ENCODE data around the gene SH2D6. TPM values are rescaled to one million over a fixed set of nuclear protein-coding genes. Genes with fewer than 3 reads are reported as not detected.

Gene SH2D6
- total and polyA plus RNA-seq, 4 donors: 0.14 to 0.74 (median 0.53) TPM

GRCh38 chr2:85468096-85468703 is 49.7 kb downstream of the SH2D6 start:
- Histone ChIP-seq H3K9ac (ENCODE audit: insufficient read depth in 1 of 2, low read length in 2 of 2) (no peak overlapping the region), H3K27ac (ENCODE audit: low read depth in 1 of 2, low read length in 1 of 2) (no peak overlapping the region), H3K27me3 (ENCODE audit: control insufficient read depth in 3 of 3, insufficient read depth in 3 of 3, low read length in 2 of 3) (no peaks in the 10 kb centered on the region), H3K9me3 (ENCODE audit: control insufficient read depth in 4 of 4, insufficient read depth in 3 of 4, low read length in 3 of 4) (no peaks in the 10 kb centered on the region), H3K36me3 (ENCODE audit: control insufficient read depth in 4 of 4, insufficient read depth in 4 of 4, low read length in 4 of 4) (no peaks in the 10 kb centered on the region), H3K4me1 (ENCODE audit: control insufficient read depth in 5 of 5, insufficient read depth in 5 of 5, low read length in 5 of 5) (peaks cover 0 to 6% (median 2%) of the 10 kb centered on the region in 5 donors), H3K4me3 (no peak overlapping the region)
- no peak for ATAC-seq (ENCODE audit: insufficient read depth, low FRiP score)
- no peak for DNase-seq
- no peak for TF ChIP-seq CTCF (IDR thresholded peaks at IDR 0.05; ENCODE audit: control extremely low read depth, extremely low read depth)
- 82% methylated on average over 8 of the region's 8 CpGs for WGBS, 2 donors

- TF ChIP-seq CTCF (IDR thresholded peaks at IDR 0.05; ENCODE audit: control extremely low read depth, extremely low read depth): no peak
- no peak overlapping the region for H3K4me3 ChIP-seq
- DNase-seq (peak in 2 of 3 donors; percentile 19 to 29), ATAC-seq (ENCODE audit: insufficient read depth, low FRiP score) (no peak)
- peaks cover 0 to 6% (median 2%) of the 10 kb centered on the region in 5 donors for H3K4me1 ChIP-seq (ENCODE audit: control insufficient read depth in 5 of 5, insufficient read depth in 5 of 5, low read length in 5 of 5)
- H3K27me3 ChIP-seq (ENCODE audit: control insufficient read depth in 3 of 3, insufficient read depth in 3 of 3, low read length in 2 of 3): no peaks in the 10 kb centered on the region
- 74 to 77% methylated on average over 12 of the region's 12 CpGs for WGBS, 2 donors
- no peak overlapping the region for H3K9ac ChIP-seq (ENCODE audit: insufficient read depth in 1 of 2, low read length in 2 of 2)
- H3K9me3 ChIP-seq (ENCODE audit: control insufficient read depth in 4 of 4, insufficient read depth in 3 of 4, low read length in 3 of 4): no peaks in the 10 kb centered on the region
- H3K27ac ChIP-seq (ENCODE audit: low read depth in 1 of 2, low read length in 1 of 2): no peak overlapping the region
- H3K36me3 ChIP-seq (ENCODE audit: control insufficient read depth in 4 of 4, insufficient read depth in 4 of 4, low read length in 4 of 4): no peaks in the 10 kb centered on the region
Measured at GRCh38 chr2:85468704-85469349, 50.3 kb downstream of the SH2D6 start.

GRCh38 chr2:85470850-85471800 is 52.6 kb downstream of the SH2D6 start:
- no peak for TF ChIP-seq CTCF (IDR thresholded peaks at IDR 0.05; ENCODE audit: control extremely low read depth, extremely low read depth)
- no peak overlapping the region for H3K4me3 ChIP-seq
- DNase-seq (peak in 1 of 3 donors; percentile 21), ATAC-seq (ENCODE audit: insufficient read depth, low FRiP score) (no peak)
- no peaks in the 10 kb centered on the region for H3K27me3 ChIP-seq (ENCODE audit: control insufficient read depth in 3 of 3, insufficient read depth in 3 of 3, low read length in 2 of 3)
- WGBS, 2 donors: 21 to 36% methylated on average over 11 of the region's 11 CpGs
- no peak overlapping the region for H3K9ac ChIP-seq (ENCODE audit: insufficient read depth in 1 of 2, low read length in 2 of 2)
- no peaks in the 10 kb centered on the region for H3K9me3 ChIP-seq (ENCODE audit: control insufficient read depth in 4 of 4, insufficient read depth in 3 of 4, low read length in 3 of 4)
- H3K36me3 ChIP-seq (ENCODE audit: control insufficient read depth in 4 of 4, insufficient read depth in 4 of 4, low read length in 4 of 4): no peaks in the 10 kb centered on the region
- peaks cover 0 to 6% (median 2%) of the 10 kb centered on the region in 5 donors for H3K4me1 ChIP-seq (ENCODE audit: control insufficient read depth in 5 of 5, insufficient read depth in 5 of 5, low read length in 5 of 5)
- no peak overlapping the region for H3K27ac ChIP-seq (ENCODE audit: low read depth in 1 of 2, low read length in 1 of 2)
